Panc1 (cell line): ENCODE measurements around the gene LMO1.

ENCODE experiments used
- CTCF ChIP-seq: fragments of 450-650 bp; IDR thresholded peaks from 2 replicates; pipeline ENCODE4 v1.5.1; 2017; ENCODE audit warnings: mild to moderate bottlenecking
- REST ChIP-seq, 2 experiments: IDR thresholded peaks; 2 replicates each; pipeline ENCODE4 v1.6.1; 2011 to 2012; ENCODE audit warnings: low read depth in 2 of 2, control low read depth in 1 of 2, low read length in 1 of 2, mild to moderate bottlenecking in 1 of 2, moderate library complexity in 1 of 2; ENCODE audit not compliant: insufficient read depth in 1 of 2

- no peak for TF ChIP-seq CTCF
- no peak for TF ChIP-seq REST (IDR thresholded peaks at IDR 0.05; ENCODE audit: insufficient read depth in 1 of 2, low read depth in 2 of 2, low read length in 1 of 2)
Observed at GRCh38 chr11:8229299-8230177, 34.1 kb downstream of the LMO1 start.
